ENCODE measurements around the gene ABCA9. TPM values are rescaled to one million over a fixed set of nuclear protein-coding genes. Genes with fewer than 3 reads are reported as not detected.

ABCA9 gene
- total and polyA plus RNA-seq, 2 donors from 2014 or later, result 0.45 to 2.0 TPM

GRCh38 chr17:69061721-69062556 lies 1.2 kb upstream of the ABCA9 start:
- Histone ChIP-seq H3K27ac (ENCODE audit: low read depth in 2 of 2, low read length in 2 of 2) (no peak overlapping the region), H3K36me3 (ENCODE audit: control insufficient read depth in 2 of 3, insufficient read depth in 3 of 3, low read length in 3 of 3) (no peaks in the 10 kb centered on the region), H3K9me3 (ENCODE audit: control insufficient read depth in 2 of 3, insufficient read depth in 1 of 3, low read length in 3 of 3) (no peaks in the 10 kb centered on the region), H3K9ac (ENCODE audit: low read length in 3 of 3) (no peak overlapping the region), H3K4me3 (ENCODE audit: low read length in 3 of 3) (no peak overlapping the region), H3K27me3 (ENCODE audit: control insufficient read depth, insufficient read depth, low read length) (no peaks in the 10 kb centered on the region), H3K4me1 (ENCODE audit: control insufficient read depth in 2 of 3, insufficient read depth in 2 of 3, low read depth in 1 of 3, low read length in 3 of 3) (no peaks in the 10 kb centered on the region)
- TF ChIP-seq CTCF (IDR thresholded peaks at IDR 0.05; ENCODE audit: borderline replicate concordance, extremely low read depth, insufficient read depth), result no peak
- FAIRE-seq, result no peak
- no peak for DNase-seq
- intact Hi-C loops (cut with DNase I), result no loop called here

GRCh38 chr17:69059458-69060175 lies 1.1 kb downstream of the ABCA9 start:
- peaks cover 0 to 5% (median 0%) of the 10 kb centered on the region in 3 donors for H3K9me3 ChIP-seq (ENCODE audit: control insufficient read depth in 2 of 3, insufficient read depth in 1 of 3, low read length in 3 of 3)
- H3K4me3 ChIP-seq (ENCODE audit: low read length in 3 of 3), result peak overlapping the region in 1 of 3 donors; percentile 13
- H3K4me1 ChIP-seq (ENCODE audit: control insufficient read depth in 2 of 3, insufficient read depth in 2 of 3, low read depth in 1 of 3, low read length in 3 of 3), result no peaks in the 10 kb centered on the region
- DNase-seq, result peak in 3 of 5 donors; percentile 43 to 79 (median 69)
- FAIRE-seq, result no peak
- TF ChIP-seq CTCF (IDR thresholded peaks at IDR 0.05; ENCODE audit: borderline replicate concordance, extremely low read depth, insufficient read depth), result no peak
- peak overlapping the region in 1 of 2 donors; percentile 9 for H3K27ac ChIP-seq (ENCODE audit: low read depth in 2 of 2, low read length in 2 of 2)
- H3K36me3 ChIP-seq (ENCODE audit: control insufficient read depth in 2 of 3, insufficient read depth in 3 of 3, low read length in 3 of 3), result no peaks in the 10 kb centered on the region
- H3K9ac ChIP-seq (ENCODE audit: low read length in 3 of 3), result no peak overlapping the region
- H3K27me3 ChIP-seq (ENCODE audit: control insufficient read depth, insufficient read depth, low read length), result no peaks in the 10 kb centered on the region
- intact Hi-C loops (cut with DNase I), result no loop called here

- H3K9me3 ChIP-seq (ENCODE audit: control insufficient read depth in 2 of 3, insufficient read depth in 1 of 3, low read length in 3 of 3), result peaks cover 0 to 5% (median 0%) of the 10 kb centered on the region in 3 donors
- DNase-seq (no peak), FAIRE-seq (no peak)
- H3K27me3 ChIP-seq (ENCODE audit: control insufficient read depth, insufficient read depth, low read length), result no peaks in the 10 kb centered on the region
- H3K4me1 ChIP-seq (ENCODE audit: control insufficient read depth in 2 of 3, insufficient read depth in 2 of 3, low read depth in 1 of 3, low read length in 3 of 3), result no peaks in the 10 kb centered on the region
- no peaks in the 10 kb centered on the region for H3K36me3 ChIP-seq (ENCODE audit: control insufficient read depth in 2 of 3, insufficient read depth in 3 of 3, low read length in 3 of 3)
- H3K4me3 ChIP-seq (ENCODE audit: low read length in 3 of 3), result no peak overlapping the region
- no peak overlapping the region for H3K9ac ChIP-seq (ENCODE audit: low read length in 3 of 3)
- intact Hi-C loops (cut with DNase I), result no loop called here
- peak; percentile 11 for TF ChIP-seq CTCF (IDR thresholded peaks at IDR 0.05; ENCODE audit: borderline replicate concordance, extremely low read depth, insufficient read depth)
- H3K27ac ChIP-seq (ENCODE audit: low read depth in 2 of 2, low read length in 2 of 2), result no peak overlapping the region
These were observed 2.6 kb downstream of the ABCA9 start for GRCh38 chr17:69058165-69058564.
